Mesothelial cell of epicardium (in vitro differentiated cells): Measurements from ENCODE around the gene ASIC2. TPM values are rescaled to one million over a fixed set of nuclear protein-coding genes. Genes with fewer than 3 reads are reported as not detected.

Experiments used
- DNase-seq, 2 experiments: peaks; one replicate each; pipeline ENCODE4 v3.0.0; 2021; ENCODE audit warnings: low spot score in 2 of 2; ENCODE audit not compliant: unreplicated experiment in 2 of 2
- H3K27ac Mint-ChIP-seq: 2 replicates; pipeline ENCODE4 v1.8.0; 2021; ENCODE audit warnings: mixed read lengths
- H3K27me3 Mint-ChIP-seq: 2 replicates; pipeline ENCODE4 v1.8.0; 2021; ENCODE audit warnings: low read depth, mixed read lengths
- H3K36me3 Mint-ChIP-seq: 2 replicates; pipeline ENCODE4 v1.8.0; 2021; ENCODE audit warnings: mixed read lengths
- H3K4me1 Mint-ChIP-seq: 2 replicates; pipeline ENCODE4 v1.8.0; 2021; ENCODE audit warnings: mixed read lengths
- H3K4me3 Mint-ChIP-seq: 2 replicates; pipeline ENCODE4 v1.8.0; 2021; ENCODE audit warnings: mild to moderate bottlenecking, moderate library complexity, mixed read lengths
- H3K9me3 Mint-ChIP-seq: 2 replicates; pipeline ENCODE4 v1.8.0; 2021; ENCODE audit warnings: mixed read lengths
- total RNA-seq: library from RNA; stranded (reverse); gene quantifications from 3 replicates; pipeline ENCODE4 v1.2.1, GENCODE V29; 2021
- TF ChIP-seq, protein P1 (sequence below): fragments of 200-600 bp; sonication (generic); IDR thresholded peaks from one replicate; pipeline ENCODE4 v1.5.0; 2021; ENCODE audit warnings: antibody characterized with exemption; ENCODE audit not compliant: unreplicated experiment

ASIC2 gene
- total RNA-seq, 1 donor from 2014 or later: 3.4 TPM

DNA sequence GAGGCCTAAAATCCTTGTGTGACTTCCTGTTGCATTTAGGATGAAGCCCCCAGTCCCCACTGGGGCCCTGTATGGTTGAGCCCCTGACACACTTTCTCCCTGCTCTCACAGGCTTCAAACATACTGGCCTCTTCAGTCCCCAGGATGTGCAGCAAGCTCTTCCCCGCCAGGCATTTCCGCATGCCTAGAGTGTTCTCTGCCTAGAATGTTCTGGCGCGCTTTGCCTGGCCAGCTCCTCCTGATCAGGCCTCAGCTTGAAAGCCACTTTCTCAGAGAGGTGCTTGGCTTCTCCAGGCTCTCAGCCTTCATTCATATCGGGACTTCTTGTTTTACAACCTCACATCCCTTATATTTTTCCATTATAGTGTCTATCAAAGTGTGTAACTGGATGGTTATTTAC, 177.7 kb downstream of the ASIC2 start:
- no peaks in the 10 kb centered on the region for H3K9me3 Mint-ChIP-seq
- TF ChIP-seq, protein P1, sequence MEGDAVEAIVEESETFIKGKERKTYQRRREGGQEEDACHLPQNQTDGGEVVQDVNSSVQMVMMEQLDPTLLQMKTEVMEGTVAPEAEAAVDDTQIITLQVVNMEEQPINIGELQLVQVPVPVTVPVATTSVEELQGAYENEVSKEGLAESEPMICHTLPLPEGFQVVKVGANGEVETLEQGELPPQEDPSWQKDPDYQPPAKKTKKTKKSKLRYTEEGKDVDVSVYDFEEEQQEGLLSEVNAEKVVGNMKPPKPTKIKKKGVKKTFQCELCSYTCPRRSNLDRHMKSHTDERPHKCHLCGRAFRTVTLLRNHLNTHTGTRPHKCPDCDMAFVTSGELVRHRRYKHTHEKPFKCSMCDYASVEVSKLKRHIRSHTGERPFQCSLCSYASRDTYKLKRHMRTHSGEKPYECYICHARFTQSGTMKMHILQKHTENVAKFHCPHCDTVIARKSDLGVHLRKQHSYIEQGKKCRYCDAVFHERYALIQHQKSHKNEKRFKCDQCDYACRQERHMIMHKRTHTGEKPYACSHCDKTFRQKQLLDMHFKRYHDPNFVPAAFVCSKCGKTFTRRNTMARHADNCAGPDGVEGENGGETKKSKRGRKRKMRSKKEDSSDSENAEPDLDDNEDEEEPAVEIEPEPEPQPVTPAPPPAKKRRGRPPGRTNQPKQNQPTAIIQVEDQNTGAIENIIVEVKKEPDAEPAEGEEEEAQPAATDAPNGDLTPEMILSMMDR: no peak
- no peak overlapping the region for H3K4me3 Mint-ChIP-seq
- DNase-seq: no peak
- peaks cover 6% of the 10 kb centered on the region for H3K4me1 Mint-ChIP-seq
- no peak overlapping the region for H3K27ac Mint-ChIP-seq
- no peaks in the 10 kb centered on the region for H3K36me3 Mint-ChIP-seq
- H3K27me3 Mint-ChIP-seq: no peaks in the 10 kb centered on the region

DNA sequence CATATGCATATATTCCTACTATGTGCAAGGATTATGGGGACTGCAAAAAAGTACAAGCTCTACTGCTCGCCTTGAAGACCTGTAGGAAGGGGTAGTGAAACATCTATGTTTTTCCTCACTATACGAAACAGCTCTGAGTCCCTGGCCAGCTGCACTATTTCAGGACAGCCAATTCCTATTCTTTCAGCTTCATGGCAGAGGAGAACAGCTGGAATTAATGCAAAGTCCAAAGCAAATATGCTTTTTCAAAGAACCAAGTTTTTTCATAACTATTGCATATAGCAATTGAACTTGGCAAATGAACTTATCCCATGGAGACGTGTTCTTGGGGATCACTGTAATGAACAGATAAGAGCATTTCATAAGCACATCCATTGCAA, 179.1 kb downstream of the ASIC2 start:
- Mint-ChIP-seq H3K9me3 (no peaks in the 10 kb centered on the region), H3K27ac (no peak overlapping the region), H3K27me3 (no peaks in the 10 kb centered on the region), H3K4me1 (peaks cover 6% of the 10 kb centered on the region), H3K36me3 (no peaks in the 10 kb centered on the region), H3K4me3 (no peak overlapping the region)
- TF ChIP-seq, protein P1: no peak
- no peak for DNase-seq

DNA sequence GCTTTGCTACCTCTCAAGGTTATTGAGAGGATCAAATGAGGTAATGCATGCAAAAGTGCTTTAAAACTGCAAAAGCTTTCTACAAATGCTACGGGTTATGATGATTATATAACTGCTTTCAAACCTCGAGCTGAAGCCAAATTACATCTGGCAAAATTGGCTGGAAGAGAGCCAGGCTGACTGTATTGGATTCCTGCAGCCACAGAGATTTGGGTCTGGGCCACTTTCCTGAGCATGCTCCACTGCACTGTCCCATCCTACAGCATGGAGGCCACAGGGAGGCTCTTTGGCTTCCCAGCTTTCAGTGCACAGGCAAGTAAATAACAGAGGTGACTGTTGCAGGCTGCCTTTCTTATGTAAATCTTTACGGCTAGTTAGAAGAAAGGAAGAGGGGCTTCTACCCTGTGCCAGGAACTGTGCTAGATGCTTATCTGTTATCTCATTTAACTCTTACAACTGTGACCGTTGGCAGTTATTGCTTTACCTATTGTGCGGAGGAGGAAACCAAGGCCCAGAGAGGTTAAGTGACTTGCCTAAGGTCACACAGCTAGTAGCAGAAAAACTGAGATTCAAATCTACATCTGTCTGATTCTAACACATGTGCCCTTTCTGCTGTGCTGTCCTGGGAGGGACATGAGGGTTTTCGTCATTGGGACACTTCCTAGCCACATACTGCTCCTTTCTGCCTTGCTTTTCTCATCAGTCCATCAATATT, 179.7 kb downstream of the ASIC2 start:
- no peak overlapping the region for H3K27ac Mint-ChIP-seq
- no peaks in the 10 kb centered on the region for H3K36me3 Mint-ChIP-seq
- no peak for DNase-seq
- H3K4me1 Mint-ChIP-seq: peaks cover 6% of the 10 kb centered on the region
- H3K4me3 Mint-ChIP-seq: no peak overlapping the region
- TF ChIP-seq, protein P1: no peak
- no peaks in the 10 kb centered on the region for H3K9me3 Mint-ChIP-seq
- H3K27me3 Mint-ChIP-seq: no peaks in the 10 kb centered on the region

DNA sequence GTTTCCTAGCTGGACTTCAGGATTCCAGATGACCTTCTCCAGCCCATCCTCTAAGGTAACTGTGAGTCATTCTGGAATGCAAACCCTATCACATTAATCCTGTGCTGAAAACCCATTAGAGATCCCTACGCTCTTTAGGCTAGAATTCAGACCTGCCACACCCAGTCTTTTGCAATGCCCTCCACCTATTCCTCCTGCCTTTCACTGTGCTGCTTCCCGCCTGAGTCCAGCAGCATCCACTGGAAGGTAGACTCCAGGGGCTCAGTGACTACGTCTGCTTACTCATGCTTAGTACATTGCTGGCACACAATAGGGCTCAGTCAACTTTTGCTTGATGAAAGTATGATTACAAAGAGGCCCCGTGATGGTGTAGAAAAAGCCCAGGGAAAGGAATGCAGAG, 180.3 kb downstream of the ASIC2 start:
- Mint-ChIP-seq H3K36me3 (no peaks in the 10 kb centered on the region), H3K9me3 (no peaks in the 10 kb centered on the region), H3K4me1 (peaks cover 6% of the 10 kb centered on the region), H3K27me3 (no peaks in the 10 kb centered on the region), H3K4me3 (no peak overlapping the region), H3K27ac (no peak overlapping the region)
- TF ChIP-seq, protein P1: no peak
- DNase-seq: no peak

DNA sequence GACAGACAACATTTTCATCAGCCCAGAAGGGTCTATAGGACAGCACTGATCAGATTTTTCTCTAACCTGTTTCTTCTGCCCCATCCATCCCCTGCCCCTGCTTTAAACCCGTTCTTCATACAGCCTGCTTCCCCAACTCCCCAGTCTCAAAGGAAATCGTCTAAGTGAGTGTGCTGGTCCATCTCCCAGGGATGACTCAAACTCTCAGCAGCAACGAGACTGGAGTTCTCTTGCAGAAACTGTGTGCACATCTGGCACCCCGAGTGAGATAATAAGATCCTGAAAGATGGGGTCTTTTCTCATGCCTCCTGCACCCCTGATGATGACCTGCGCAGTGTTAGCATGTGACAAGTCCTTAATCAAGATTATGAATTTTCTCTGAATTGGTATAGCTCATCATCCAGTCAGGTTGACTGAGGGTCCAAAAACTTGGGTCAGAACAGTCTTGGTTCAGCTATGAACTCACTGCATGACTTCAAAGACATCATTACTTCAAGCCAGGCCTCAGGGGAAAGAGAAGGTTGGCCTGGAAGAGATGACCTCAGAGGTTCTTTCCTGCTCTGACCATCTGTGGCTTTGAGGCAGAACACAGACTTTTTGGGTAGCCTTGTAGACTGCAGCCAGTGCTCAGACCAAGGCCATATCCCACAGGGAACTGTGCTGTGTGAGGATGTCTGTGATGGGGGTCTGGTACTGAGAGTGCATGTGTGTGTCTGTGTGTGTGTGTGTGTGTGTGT, 183.6 kb downstream of the ASIC2 start:
- TF ChIP-seq, protein P1: no peak
- Mint-ChIP-seq H3K4me1 (peaks cover 14% of the 10 kb centered on the region), H3K9me3 (peaks cover 10% of the 10 kb centered on the region), H3K36me3 (peaks cover 9% of the 10 kb centered on the region), H3K27ac (no peak overlapping the region), H3K27me3 (no peaks in the 10 kb centered on the region), H3K4me3 (no peak overlapping the region)
- no peak for DNase-seq
